Sigmoid colon (tissue), 4 donors: ENCODE data around the gene POMT1.

Source experiments
- CTCF ChIP-seq, 4 experiments: fragments of 450-650 bp in 3 of 4; fragments of 200-600 bp in 1 of 4; IDR thresholded peaks; one replicate each; pipeline ENCODE4 v1.5.1; 2016 to 2019; ENCODE audit warnings: antibody characterized with exemption in 4 of 4, mild to moderate bottlenecking in 3 of 4, moderate library complexity in 2 of 4
- POLR2AphosphoS5 ChIP-seq, 4 donors: sonication (generic); formaldehyde crosslinking; IDR thresholded peaks; one replicate each; pipeline ENCODE4 v1.6.1; 2017; ENCODE audit warnings: antibody characterized with exemption in 4 of 4

DNA sequence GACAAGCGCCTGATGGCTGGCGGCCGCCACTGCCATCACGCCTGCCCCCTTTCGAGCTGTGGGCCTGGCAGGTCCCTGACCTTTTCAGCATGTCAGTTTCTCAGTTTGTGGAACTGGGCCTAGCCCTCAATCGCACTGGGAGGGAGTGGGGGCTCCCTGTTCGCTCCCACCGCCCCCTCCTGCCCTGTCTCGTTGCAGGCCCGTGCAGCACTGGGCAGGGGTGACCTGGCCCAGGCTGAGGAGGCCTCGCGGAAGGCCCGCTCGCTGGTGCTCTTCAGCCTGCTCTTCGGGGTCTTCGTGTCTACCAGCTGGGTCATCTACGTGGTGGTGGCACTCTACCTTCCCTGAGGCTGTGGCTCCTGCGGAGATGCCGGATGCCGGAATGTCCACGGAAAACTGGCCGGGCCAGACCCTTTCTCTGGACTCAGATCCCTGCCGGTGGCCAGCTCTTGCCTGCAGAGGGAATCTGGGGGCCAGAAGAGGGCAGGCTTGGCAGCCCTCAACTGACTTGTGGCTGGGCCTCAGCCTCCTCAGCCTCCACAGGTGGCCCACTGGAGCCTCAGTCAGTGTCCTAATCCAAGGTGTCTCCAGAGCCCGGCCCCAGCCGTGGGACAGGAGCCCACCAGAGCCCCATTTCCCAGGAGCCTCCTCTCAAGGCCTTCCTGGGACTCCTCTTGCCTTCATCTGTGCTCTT, 55.3 kb downstream of the POMT1 start:
- TF ChIP-seq POLR2AphosphoS5 (IDR thresholded peaks at IDR 0.05) (no peak), CTCF (IDR thresholded peaks at IDR 0.05) (no peak)
